Measurements from ENCODE around the gene HOXD10. TPM values are rescaled to one million over a fixed set of nuclear protein-coding genes. Genes with fewer than 3 reads are reported as not detected.
A peak's percentile ranks its signal among the peaks of the same experiment; 100 is the strongest.

Gene HOXD10
- total RNA-seq, 1 donor from 2014 or later = not detected

GRCh38 chr2:176127774-176128072 is 11.1 kb downstream of the HOXD10 start:
- Mint-ChIP-seq H3K27me3 (peaks cover 66% of the 10 kb centered on the region), H3K4me1 (peaks cover 34% of the 10 kb centered on the region), H3K27ac (no peak overlapping the region), H3K4me3 (no peak overlapping the region), H3K9me3 (no peaks in the 10 kb centered on the region), H3K36me3 (ENCODE audit: low read depth) (no peaks in the 10 kb centered on the region)
- TF ChIP-seq CTCF (IDR thresholded peaks at IDR 0.05) = no peak
- DNase-seq (no peak), ATAC-seq (ENCODE audit: low read depth) (no peak)
- ChIA-PET CTCF (interaction anchor here (0.6 to 4.7 kb wide), 17 partner anchors 8 to 1192 kb away, joined by 3 to 94 read pairs (median 7); no protein-coding TSS in a partner anchor), POLR2A (no interaction called here)
- intact Hi-C loops (cut with micrococcal nuclease) = loop anchor here (1.0 to 5.0 kb wide), 10 partner anchors 35 to 1635 kb away; no protein-coding TSS in a partner anchor

- CTCF ChIA-PET = interaction anchor here (0.6 to 4.7 kb wide), 11 partner anchors 8 to 1037 kb away, joined by 3 to 94 read pairs (median 17); no protein-coding TSS in a partner anchor
- DNase-seq = no peak
- Mint-ChIP-seq H3K36me3 (ENCODE audit: low read depth) (no peaks in the 10 kb centered on the region), H3K4me3 (peak overlapping the region; percentile 44), H3K9me3 (no peaks in the 10 kb centered on the region), H3K27ac (peak overlapping the region; percentile 30), H3K4me1 (peaks cover 37% of the 10 kb centered on the region), H3K27me3 (peaks cover 71% of the 10 kb centered on the region)
- TF ChIP-seq CTCF (IDR thresholded peaks at IDR 0.05) = no peak
- intact Hi-C loops (cut with micrococcal nuclease) = loop anchor here (2.0 to 5.0 kb wide), 2 partner anchors 1289 to 1634 kb away; no protein-coding TSS in a partner anchor
- POLR2A ChIA-PET = no interaction called here
- ATAC-seq (ENCODE audit: low read depth) = no peak
These were observed 11.8 kb downstream of the HOXD10 start for GRCh38 chr2:176128172-176128981.

DNA sequence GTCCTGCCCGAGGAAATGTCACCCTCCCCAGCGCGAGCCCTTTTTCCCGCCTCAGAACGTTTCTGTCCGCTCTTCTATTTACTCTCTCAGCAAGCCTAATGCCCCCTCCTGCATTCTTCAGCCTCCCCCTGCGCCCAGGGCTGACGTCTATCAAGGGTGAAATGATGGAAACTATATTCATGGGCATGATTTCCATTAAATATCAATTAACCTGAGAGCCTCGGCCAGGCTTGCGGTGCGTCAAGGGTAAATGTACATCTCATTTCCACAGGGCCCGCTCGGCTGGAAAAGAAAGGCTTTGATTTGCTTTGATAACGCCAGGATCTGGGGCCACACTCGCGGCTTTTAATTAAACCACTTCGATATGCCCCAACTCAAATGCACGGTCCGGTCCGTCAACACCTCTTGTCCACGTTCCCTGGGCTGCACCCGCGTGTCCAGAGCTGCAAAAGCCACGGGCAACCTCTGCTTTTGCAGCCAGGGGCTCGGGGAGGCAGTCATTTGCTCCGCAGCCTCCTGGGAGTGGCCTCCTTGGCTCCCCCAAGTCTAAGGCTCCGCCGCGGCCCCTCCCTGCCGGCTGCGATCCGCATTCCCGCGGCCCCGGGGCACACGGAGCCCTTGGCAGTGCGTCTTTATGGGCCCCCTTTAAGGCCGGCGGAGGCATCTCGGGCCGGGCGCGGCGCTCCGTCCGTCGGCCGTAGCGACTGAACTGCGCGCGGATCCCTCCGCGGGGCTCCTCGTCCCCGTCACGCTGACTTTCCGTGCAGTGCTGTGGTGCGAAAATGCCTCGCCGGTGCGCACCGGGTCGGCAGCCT is 12.6 kb downstream of the HOXD10 start, which contains the start of gene HOXD8:
Gene HOXD8, plus strand, starts transcription at position 724 of the 815 bp plus-strand sequence. CDS start 662 bp downstream, outside the sequence.
- peak within 1 kb of the TSS; percentile 28 for H3K4me3 Mint-ChIP-seq
- POLR2A ChIA-PET = no interaction called here
- CTCF ChIA-PET = interaction anchor here (2.6 to 4.7 kb wide), 4 partner anchors 32 to 523 kb away, joined by 17 to 94 read pairs (median 53); no protein-coding TSS in a partner anchor
- H3K4me1 Mint-ChIP-seq = peaks cover 31% of the 10 kb centered on the region
- H3K9me3 Mint-ChIP-seq = no peaks in the 10 kb centered on the region
- H3K27me3 Mint-ChIP-seq = peaks cover 70% of the 10 kb centered on the region
- peak within 1 kb of the TSS; percentile 46 for H3K27ac Mint-ChIP-seq
- intact Hi-C loops (cut with micrococcal nuclease) = loop anchor here (2.0 to 5.0 kb wide), 2 partner anchors 1288 to 1634 kb away; no protein-coding TSS in a partner anchor
- no peak for DNase-seq
- TF ChIP-seq CTCF (IDR thresholded peaks at IDR 0.05) = no peak
- ATAC-seq (ENCODE audit: low read depth) = no peak
- no peaks in the 10 kb centered on the region for H3K36me3 Mint-ChIP-seq (ENCODE audit: low read depth)

DNA sequence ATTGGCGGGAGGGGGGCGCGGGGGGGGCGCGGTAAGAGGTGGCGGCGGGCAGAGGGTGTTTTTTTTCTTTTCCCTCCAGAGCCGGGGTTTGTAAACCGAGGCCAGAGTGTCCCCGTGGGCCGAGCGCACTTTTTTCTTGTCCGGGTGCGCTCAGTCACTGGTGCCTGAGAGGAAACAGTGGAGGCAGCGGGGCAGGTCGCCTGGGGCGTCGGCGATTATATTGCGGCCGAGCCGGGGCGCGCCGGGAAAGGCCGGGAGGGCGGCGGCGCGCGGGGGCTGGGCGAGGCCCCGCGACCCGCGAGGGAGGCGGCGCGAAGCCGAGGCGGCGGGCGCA is 13.2 kb downstream of the HOXD10 start:
- intact Hi-C loops (cut with micrococcal nuclease) = loop anchor here (2.0 to 10.0 kb wide), 5 partner anchors 32 to 1795 kb away; partner anchors contain the start of genes HOXD12 and SP9
- Mint-ChIP-seq H3K4me1 (peaks cover 31% of the 10 kb centered on the region), H3K27ac (no peak overlapping the region), H3K4me3 (no peak overlapping the region), H3K9me3 (no peaks in the 10 kb centered on the region), H3K27me3 (peaks cover 71% of the 10 kb centered on the region), H3K36me3 (ENCODE audit: low read depth) (no peaks in the 10 kb centered on the region)
- no peak for TF ChIP-seq CTCF (IDR thresholded peaks at IDR 0.05)
- ATAC-seq (ENCODE audit: low read depth) (no peak), DNase-seq (no peak)
- ChIA-PET POLR2A (no interaction called here), CTCF (interaction anchor here (1.4 to 4.1 kb wide), 2 partner anchors 11 to 326 kb away, joined by 4 to 19 read pairs; no protein-coding TSS in a partner anchor)
